HG02678 (cell line): ENCODE results near the gene SLC2A6.
A peak's percentile ranks its signal among the peaks of the same experiment; 100 is the strongest.

Source experiments
- ATAC-seq: cut with Tn5 transposase; IDR thresholded peaks from one replicate; pipeline ENCODE4 v1.9.1; 2021; ENCODE audit warnings: mild to moderate bottlenecking, moderate library complexity; ENCODE audit not compliant: unreplicated experiment

SLC2A6 gene

GRCh38 chr9:133443248-133443647 lies 35.7 kb downstream of the SLC2A6 start:
- ATAC-seq = no peak

DNA sequence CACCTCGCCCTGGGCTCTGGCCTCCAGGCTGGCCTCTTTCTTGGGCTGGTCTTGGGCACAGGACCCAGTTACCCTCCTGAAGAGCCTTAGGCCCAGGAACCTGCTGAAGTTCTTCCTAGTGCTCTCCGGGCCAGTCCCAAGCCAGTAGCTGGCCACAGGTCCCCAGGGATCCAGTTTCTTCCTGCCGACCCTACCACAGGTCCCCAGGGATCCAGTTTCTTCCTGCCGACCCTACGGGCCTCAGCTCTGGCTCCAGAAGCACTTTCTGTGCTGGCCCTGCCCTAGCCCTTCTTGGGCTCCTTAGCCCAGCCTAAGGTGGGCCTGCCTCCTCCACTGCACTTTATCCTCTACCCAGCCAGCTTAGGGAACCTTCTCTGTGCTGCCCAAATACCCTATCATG lies 37.3 kb downstream of the SLC2A6 start:
- no peak for ATAC-seq

DNA sequence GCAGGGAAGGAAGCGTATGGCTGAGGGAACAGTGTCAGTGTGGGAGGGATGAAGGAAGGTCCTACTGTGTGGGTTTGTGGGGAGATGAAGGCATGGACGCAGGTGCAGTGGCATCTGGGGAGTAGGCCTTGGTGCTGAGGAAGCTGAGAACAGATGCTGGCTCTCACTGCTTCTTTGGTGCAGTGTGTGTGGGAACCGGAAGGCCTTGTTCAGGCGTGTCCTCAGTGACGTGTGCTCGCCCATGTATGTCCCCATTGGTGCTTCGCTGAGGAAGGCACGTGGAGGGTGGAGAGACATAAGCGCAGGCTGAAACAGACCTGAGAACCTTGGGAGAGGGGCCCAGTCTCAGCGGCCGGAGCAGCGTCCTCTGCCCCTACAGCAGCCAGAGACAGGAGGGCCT lies 38.0 kb downstream of the SLC2A6 start:
- ATAC-seq = peak; percentile 77

GRCh38 chr9:133439337-133439736 lies 39.6 kb downstream of the SLC2A6 start:
- no peak for ATAC-seq

DNA sequence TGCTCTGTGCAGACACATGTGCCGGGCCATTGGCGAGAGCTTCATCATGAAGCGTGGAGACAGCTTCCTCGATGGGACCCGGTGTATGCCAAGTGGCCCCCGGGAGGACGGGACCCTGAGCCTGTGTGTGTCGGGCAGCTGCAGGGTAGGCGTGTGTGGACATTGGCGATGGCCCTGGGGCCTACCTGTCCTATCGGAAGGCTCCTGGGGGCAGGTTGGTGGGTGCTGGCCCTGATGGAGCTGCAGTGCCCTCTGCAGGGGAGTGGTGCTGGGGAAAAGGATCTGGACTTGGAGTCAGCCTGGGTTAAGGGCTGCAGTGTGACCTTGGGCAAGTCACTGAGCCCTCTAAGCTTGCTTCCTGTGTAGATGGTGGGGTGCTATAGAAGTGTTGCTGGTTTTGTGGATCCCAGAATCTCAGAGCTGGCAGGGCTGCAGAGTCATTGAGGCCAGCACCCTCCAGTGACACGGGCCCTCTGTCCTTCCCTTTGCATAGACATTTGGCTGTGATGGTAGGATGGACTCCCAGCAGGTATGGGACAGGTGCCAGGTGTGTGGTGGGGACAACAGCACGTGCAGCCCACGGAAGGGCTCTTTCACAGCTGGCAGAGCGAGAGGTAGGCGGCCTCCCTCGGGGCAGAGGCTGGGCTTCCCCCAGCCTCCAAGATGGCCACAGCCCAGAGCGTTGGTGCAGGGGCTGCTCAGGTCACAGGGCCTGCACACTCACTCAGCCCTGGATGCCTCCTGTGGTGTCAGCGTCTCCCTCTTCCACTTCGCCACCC lies 41.0 kb downstream of the SLC2A6 start:
- no peak for ATAC-seq

GRCh38 chr9:133436681-133437080 lies 42.2 kb downstream of the SLC2A6 start:
- ATAC-seq = no peak

DNA sequence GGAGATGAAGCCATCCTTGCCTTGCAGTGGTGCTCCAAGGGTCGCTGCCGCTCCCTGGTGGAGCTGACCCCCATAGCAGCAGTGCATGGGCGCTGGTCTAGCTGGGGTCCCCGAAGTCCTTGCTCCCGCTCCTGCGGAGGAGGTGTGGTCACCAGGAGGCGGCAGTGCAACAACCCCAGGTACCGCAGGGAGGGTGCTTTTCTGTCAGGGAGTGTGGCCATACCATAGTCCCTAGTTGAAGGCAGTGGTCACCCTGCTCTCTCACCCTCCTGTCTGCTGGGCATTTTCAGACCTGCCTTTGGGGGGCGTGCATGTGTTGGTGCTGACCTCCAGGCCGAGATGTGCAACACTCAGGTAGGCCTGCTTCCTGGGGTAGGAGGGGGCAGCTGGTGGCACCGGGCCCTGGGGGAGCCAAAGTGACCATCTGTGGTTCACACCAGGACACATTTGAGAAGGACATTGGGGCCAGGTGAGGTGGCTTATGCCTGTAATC lies 45.5 kb downstream of the SLC2A6 start:
- no peak for ATAC-seq

DNA sequence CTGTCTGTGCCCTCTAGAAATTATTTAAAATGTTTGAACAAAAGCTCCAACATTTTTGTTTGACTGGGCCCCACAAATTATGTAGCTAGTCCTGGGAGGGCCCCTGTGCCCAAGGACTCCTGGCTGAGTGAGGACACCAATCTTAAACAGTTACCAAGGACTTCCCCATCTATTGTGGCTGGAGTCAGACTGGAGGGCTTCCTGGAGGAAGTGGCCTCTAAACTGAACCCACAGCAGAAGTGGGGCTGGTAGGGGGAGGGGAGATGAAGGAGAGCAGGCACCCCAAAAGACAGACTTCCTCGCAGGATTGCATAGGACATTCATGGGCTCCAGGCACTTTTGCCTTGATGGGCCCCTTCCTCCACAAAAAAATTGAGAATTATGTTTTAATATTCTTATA lies 48.7 kb downstream of the SLC2A6 start:
- ATAC-seq = no peak

GRCh38 chr9:133429641-133430161 lies 49.2 kb downstream of the SLC2A6 start:
- ATAC-seq = no peak

- ATAC-seq = no peak
These were observed 49.7 kb downstream of the SLC2A6 start for GRCh38 chr9:133429214-133429613.

DNA sequence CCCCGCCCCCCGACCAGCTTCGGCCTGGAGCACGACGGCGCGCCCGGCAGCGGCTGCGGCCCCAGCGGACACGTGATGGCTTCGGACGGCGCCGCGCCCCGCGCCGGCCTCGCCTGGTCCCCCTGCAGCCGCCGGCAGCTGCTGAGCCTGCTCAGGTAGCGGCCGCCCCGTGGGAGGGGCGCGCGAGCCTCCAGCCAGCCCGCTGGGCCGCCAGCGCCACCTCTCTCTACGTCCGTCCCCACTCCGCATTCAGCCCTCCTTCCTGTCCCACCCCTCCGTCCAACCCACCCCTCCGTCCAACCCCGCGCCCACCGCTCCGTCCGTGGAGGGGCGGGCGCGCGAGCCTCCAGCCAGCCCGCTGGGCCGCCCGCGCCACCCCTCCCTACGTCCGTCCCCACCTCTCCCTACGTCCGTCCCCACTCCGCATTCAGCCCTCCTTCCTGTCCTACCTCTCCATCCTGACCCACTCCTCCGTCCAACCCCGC lies 50.2 kb downstream of the SLC2A6 start:
- ATAC-seq = no peak

- ATAC-seq = no peak
These were observed 51.1 kb downstream of the SLC2A6 start for GRCh38 chr9:133427658-133428348.

- ATAC-seq = no peak
These were observed 52.9 kb downstream of the SLC2A6 start for GRCh38 chr9:133426011-133426410.

GRCh38 chr9:133425049-133425632 lies 53.8 kb downstream of the SLC2A6 start:
- no peak for ATAC-seq

GRCh38 chr9:133424187-133424586 lies 54.7 kb downstream of the SLC2A6 start:
- no peak for ATAC-seq

DNA sequence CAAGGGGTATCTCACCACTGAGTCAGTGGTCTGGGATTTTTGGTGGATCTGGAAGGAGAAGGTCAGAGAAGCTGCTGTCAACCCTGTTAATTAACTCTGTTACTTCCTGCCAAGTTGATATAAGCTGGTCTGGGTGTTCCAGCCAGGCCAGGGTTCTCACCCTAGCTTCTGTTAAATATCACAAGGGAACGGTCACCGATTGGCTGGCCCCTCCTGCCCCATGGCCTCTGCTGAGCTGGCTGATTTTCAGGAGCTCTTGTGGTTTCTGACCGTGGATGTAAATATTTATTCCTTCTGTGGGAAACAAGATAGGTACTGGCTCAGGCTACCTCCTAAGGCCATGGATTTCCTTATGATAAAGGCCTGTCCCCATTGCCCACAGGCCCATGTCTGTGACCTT lies 55.7 kb downstream of the SLC2A6 start:
- ATAC-seq = no peak

DNA sequence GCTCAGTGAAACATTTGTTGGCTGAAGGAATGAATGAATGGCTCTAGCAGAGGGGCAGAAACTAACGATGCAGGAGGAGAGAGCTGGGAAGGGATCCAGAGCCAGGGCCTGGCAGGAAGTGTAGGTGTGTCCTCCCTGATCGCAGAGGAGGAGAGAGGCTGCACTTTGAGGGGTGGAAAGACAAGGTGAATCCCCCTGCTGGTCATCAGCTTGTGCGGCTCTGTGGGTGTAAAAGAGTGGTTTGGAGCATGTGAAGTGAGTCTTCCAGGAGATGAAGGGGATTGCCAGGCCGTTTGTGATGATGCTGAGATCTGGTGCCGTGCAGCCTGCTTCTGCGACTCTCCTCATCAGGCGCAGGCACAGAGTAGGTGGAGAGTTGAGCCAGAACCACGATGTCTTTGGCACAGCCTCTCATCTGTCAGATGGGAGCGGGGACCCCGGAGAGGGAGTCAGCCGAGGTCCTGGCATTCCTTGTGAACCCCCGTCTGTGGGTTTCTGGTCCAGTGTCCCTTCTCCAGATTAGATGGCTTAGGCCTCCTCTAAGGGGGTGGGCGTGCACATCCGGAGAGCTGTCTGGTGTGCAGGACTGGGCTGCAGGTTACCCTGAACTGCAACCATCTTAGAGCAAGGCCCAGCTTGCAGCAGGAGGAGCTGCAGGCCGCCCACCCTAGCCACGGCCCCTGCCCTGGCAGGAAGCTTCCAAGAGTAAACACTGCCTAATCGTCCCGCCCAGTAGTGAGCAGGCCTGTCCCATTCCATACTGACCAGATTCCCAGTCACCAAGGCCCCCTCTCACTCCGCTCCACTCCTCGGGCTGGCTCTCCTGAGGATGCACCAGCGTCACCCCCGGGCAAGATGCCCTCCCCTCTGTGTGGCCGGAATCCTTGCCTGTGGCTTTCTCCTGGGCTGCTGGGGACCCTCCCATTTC lies 57.0 kb downstream of the SLC2A6 start, which contains the start of gene ADAMTS13:
Gene ADAMTS13, plus strand, starts transcription at position 753 of the 928 bp plus-strand sequence. Its CDS starts 77 bp downstream, at position 830.
- ATAC-seq = peak; percentile 37
